Testis (tissue), 3 donors: ENCODE measurements around the gene ALDH2. TPM values are rescaled to one million over a fixed set of nuclear protein-coding genes. Genes with fewer than 3 reads are reported as not detected.
A peak's percentile ranks its signal among the peaks of the same experiment; 100 is the strongest.

Source experiments
- DNase-seq: peaks from one replicate; pipeline ENCODE4 v3.0.0-alpha.2; 2019
- H3K27ac ChIP-seq, 2 donors: fragments of 200-600 bp; sonication (generic); one replicate each; pipeline ENCODE4 v1.5.1; 2019
- H3K27me3 ChIP-seq: fragments of 200-600 bp; sonication (generic); one replicate; pipeline ENCODE4 v1.5.1; 2019
- H3K36me3 ChIP-seq: fragments of 200-600 bp; sonication (generic); one replicate; pipeline ENCODE4 v1.5.1; 2017; ENCODE audit warnings: low read depth; ENCODE audit errors: missing control alignments
- H3K4me1 ChIP-seq: fragments of 200-600 bp; sonication (generic); one replicate; pipeline ENCODE4 v1.5.1; 2019
- H3K4me3 ChIP-seq, 2 donors: fragments of 200-600 bp; sonication (generic); one replicate each; pipeline ENCODE4 v1.5.1; 2017 to 2019
- H3K9me3 ChIP-seq: fragments of 200-600 bp; sonication (generic); one replicate; pipeline ENCODE4 v1.5.1; 2017
- CTCF ChIP-seq, 3 experiments: fragments of 450-650 bp in 2 of 3; fragments of 200-600 bp in 1 of 3; sonication (generic) in 1 of 3; IDR thresholded peaks; one replicate each; pipeline ENCODE4 v1.5.1; 2016 to 2019; ENCODE audit warnings: antibody characterized with exemption in 3 of 3, mild to moderate bottlenecking in 2 of 3, moderate library complexity in 1 of 3
- POLR2A ChIP-seq: fragments of 450-650 bp; IDR thresholded peaks from one replicate; pipeline ENCODE4 v1.6.1; 2017; ENCODE audit warnings: antibody characterized with exemption, mild to moderate bottlenecking, moderate library complexity
- WGBS, 2 donors: methylation state at CpG; one replicate each; pipeline ENCODE4 v1.1.5; 2018; 5-methylcytosine and 5-hydroxymethylcytosine counted together
- intact Hi-C: fragments of 100-400 bp; cut with DNase I; formaldehyde crosslinking; loops from one replicate; pipeline ENCODE4 v1.15.1; 2023; ENCODE audit warnings: low total_unique reads
- polyA plus RNA-seq: library from polyadenylated mRNA; stranded (reverse); fragments of 350-450 nt; fragmentation: Illumina TruSeq; extraction: RNeasy Lipid Tissue Mini Kit (QIAGEN cat#74804); gene quantifications from one replicate; pipeline ENCODE4 v1.2.3, GENCODE V29; 2014; ENCODE audit warnings: low read depth, low replicate concordance; ENCODE audit not compliant: insufficient read depth
- total RNA-seq, 2 donors: library from RNA; depleted of rRNA; stranded (reverse); fragments of >200 nt; gene quantifications; one replicate each; pipeline ENCODE4 v1.2.3, GENCODE V29; 2016

The ALDH2 gene
- total and polyA plus RNA-seq, 3 donors from 2014 or later, result 58.4 to 96.4 (median 76.6) TPM

- intact Hi-C loops, result no loop called here
These were observed 1.6 kb downstream of the ALDH2 start for GRCh38 chr12:111768159-111768895.

GRCh38 chr12:111769599-111769998 is 2.9 kb downstream of the ALDH2 start:
- 80 to 83% methylated on average over 8 of the region's 8 CpGs for WGBS, 2 donors
- Histone ChIP-seq H3K9me3 (no peaks in the 10 kb centered on the region), H3K27ac (no peak overlapping the region), H3K27me3 (no peaks in the 10 kb centered on the region), H3K4me1 (peaks cover 21% of the 10 kb centered on the region), H3K4me3 (no peak overlapping the region), H3K36me3 (no peaks in the 10 kb centered on the region)
- DNase-seq, result no peak
- no peak for TF ChIP-seq CTCF (IDR thresholded peaks at IDR 0.05)
- no peak for TF ChIP-seq POLR2A
- intact Hi-C loops, result no loop called here

More at GRCh38 chr12:111768159-111768895, 1.6 kb downstream of the ALDH2 start:
- Histone ChIP-seq H3K4me1 (peaks cover 9% of the 10 kb centered on the region), H3K27ac (no peak overlapping the region), H3K27me3 (no peaks in the 10 kb centered on the region), H3K4me3 (no peak overlapping the region), H3K9me3 (no peaks in the 10 kb centered on the region), H3K36me3 (no peaks in the 10 kb centered on the region)
- no peak for DNase-seq
- TF ChIP-seq CTCF (IDR thresholded peaks at IDR 0.05), result no peak
- TF ChIP-seq POLR2A, result no peak
- WGBS, 2 donors, result 83 to 85% methylated on average over 9 of the region's 9 CpGs

- intact Hi-C loops, result no loop called here
- no peak for TF ChIP-seq CTCF (IDR thresholded peaks at IDR 0.05)
- no peak for TF ChIP-seq POLR2A
- Histone ChIP-seq H3K9me3 (no peaks in the 10 kb centered on the region), H3K27ac (peak overlapping the region; percentile 84 to 92), H3K36me3 (no peaks in the 10 kb centered on the region), H3K4me3 (no peak overlapping the region), H3K4me1 (peaks cover 43% of the 10 kb centered on the region), H3K27me3 (no peaks in the 10 kb centered on the region)
- 42 to 47% methylated on average over 17 of the region's 17 CpGs for WGBS, 2 donors
- peak; percentile 80 for DNase-seq
These were observed 7.2 kb downstream of the ALDH2 start for GRCh38 chr12:111773801-111774551.

- intact Hi-C loops, result no loop called here
- peak; percentile 88 for DNase-seq
- H3K27me3 ChIP-seq, result no peaks in the 10 kb centered on the region
- TF ChIP-seq POLR2A (no peak), CTCF (IDR thresholded peaks at IDR 0.05) (no peak)
- peak overlapping the region; percentile 84 to 92 for H3K27ac ChIP-seq
- H3K4me3 ChIP-seq, result no peak overlapping the region
- no peaks in the 10 kb centered on the region for H3K36me3 ChIP-seq
- WGBS, 2 donors, result 26 to 31% methylated on average over 15 of the region's 15 CpGs
- H3K9me3 ChIP-seq, result no peaks in the 10 kb centered on the region
- peaks cover 43% of the 10 kb centered on the region for H3K4me1 ChIP-seq
These were observed 8.8 kb downstream of the ALDH2 start for GRCh38 chr12:111775205-111776193.
